ENCODE measurements around the gene LNX1. TPM values are rescaled to one million over a fixed set of nuclear protein-coding genes. Genes with fewer than 3 reads are reported as not detected.
"Not testable (repeated sequence)": the region's sequence is repeated elsewhere in the genome, so short reads cannot be mapped to it uniquely, and the experiment has no call there.

The LNX1 gene
- total RNA-seq, 1 donor from 2014 or later, result not detected

- Mint-ChIP-seq H3K36me3 (ENCODE audit: low read depth) (peaks cover 44% of the 10 kb centered on the region), H3K27me3 (ENCODE audit: insufficient read depth) (no peaks in the 10 kb centered on the region), H3K4me3 (no peak overlapping the region), H3K9me3 (no peaks in the 10 kb centered on the region), H3K4me1 (ENCODE audit: low read depth) (peaks cover 19% of the 10 kb centered on the region), H3K27ac (no peak overlapping the region)
- no peak for DNase-seq (ENCODE audit: low spot score)
- intact Hi-C loops (cut with micrococcal nuclease), result loop anchor here (10.0 kb wide), 1 partner anchor 418 kb away; no protein-coding TSS in a partner anchor
These were observed 158.5 kb downstream of the LNX1 start for GRCh38 chr4:53432528-53433424.

DNA sequence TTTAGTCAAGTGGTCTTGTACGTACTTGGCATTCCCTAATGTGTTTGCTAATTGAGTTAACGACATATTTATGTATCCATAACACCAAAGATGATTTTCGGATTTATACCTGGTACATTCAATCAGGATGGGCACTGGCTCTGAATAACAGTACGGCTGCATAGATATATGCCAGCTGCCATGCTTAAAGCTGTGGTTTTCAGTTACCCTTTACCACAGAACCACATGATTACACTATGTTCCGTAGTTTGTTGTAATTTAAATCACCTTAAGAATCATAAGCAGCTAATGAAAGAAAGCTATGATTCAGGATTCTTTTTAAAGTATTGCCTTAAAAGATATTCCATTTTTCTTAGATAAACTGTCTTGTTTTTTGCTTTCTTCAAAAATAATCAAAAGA is 160.2 kb downstream of the LNX1 start:
- DNase-seq (ENCODE audit: low spot score), result no peak
- H3K4me1 Mint-ChIP-seq (ENCODE audit: low read depth), result peaks cover 19% of the 10 kb centered on the region
- H3K27ac Mint-ChIP-seq, result no peak overlapping the region
- H3K36me3 Mint-ChIP-seq (ENCODE audit: low read depth), result peaks cover 37% of the 10 kb centered on the region
- no peaks in the 10 kb centered on the region for H3K9me3 Mint-ChIP-seq
- no peak overlapping the region for H3K4me3 Mint-ChIP-seq
- intact Hi-C loops (cut with micrococcal nuclease), result loop anchor here (10.0 kb wide), 1 partner anchor 416 kb away; no protein-coding TSS in a partner anchor
- no peaks in the 10 kb centered on the region for H3K27me3 Mint-ChIP-seq (ENCODE audit: insufficient read depth)

DNA sequence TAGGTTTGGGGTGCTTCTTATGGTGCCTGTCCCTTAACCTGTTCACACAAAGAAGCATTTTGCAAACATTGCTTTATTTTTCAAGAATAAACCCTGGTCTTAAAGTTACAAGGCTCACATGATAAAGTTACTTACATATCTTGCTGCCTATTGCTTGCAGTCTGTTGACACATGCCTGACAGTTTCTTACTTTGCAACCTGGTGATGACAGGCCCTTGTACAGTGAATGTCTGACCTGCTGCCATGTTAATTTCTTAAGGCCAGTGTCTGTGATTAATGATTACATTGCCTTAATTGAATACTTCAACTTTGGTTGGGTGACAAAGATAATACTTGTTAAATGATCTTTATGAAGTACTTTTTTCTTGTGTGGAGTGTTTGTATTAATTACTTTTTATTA is 163.9 kb downstream of the LNX1 start:
- DNase-seq (ENCODE audit: low spot score), result no peak
- Mint-ChIP-seq H3K27me3 (ENCODE audit: insufficient read depth) (no peaks in the 10 kb centered on the region), H3K9me3 (no peaks in the 10 kb centered on the region), H3K27ac (no peak overlapping the region), H3K4me3 (no peak overlapping the region), H3K4me1 (ENCODE audit: low read depth) (peaks cover 17% of the 10 kb centered on the region), H3K36me3 (ENCODE audit: low read depth) (peaks cover 34% of the 10 kb centered on the region)
- intact Hi-C loops (cut with micrococcal nuclease), result no loop called here

DNA sequence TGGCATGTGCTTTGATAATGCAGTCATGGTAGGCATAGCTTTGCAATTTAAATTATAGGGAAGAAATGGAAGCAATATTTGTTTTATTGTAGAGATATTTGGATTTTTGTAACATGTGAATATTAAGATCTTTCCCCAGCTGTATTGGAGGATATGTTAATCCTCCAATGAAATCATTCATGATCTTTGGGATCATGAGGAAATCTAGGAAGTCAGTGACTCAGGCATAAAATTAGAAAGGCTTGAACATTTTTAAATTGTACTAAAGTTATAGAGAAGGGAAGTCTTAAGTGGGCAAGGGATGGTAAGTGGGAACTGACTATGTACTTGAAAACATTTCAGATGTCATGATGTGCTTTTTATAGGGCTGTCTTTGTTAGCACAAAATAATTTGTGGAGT is 167.0 kb downstream of the LNX1 start:
- peaks cover 5% of the 10 kb centered on the region for H3K4me1 Mint-ChIP-seq (ENCODE audit: low read depth)
- intact Hi-C loops (cut with micrococcal nuclease), result no loop called here
- peaks cover 19% of the 10 kb centered on the region for H3K36me3 Mint-ChIP-seq (ENCODE audit: low read depth)
- H3K4me3 Mint-ChIP-seq, result no peak overlapping the region
- H3K27ac Mint-ChIP-seq, result no peak overlapping the region
- H3K27me3 Mint-ChIP-seq (ENCODE audit: insufficient read depth), result no peaks in the 10 kb centered on the region
- DNase-seq (ENCODE audit: low spot score), result no peak
- H3K9me3 Mint-ChIP-seq, result no peaks in the 10 kb centered on the region

GRCh38 chr4:53422367-53422766 is 168.9 kb downstream of the LNX1 start:
- Mint-ChIP-seq H3K27ac (no peak overlapping the region), H3K4me1 (ENCODE audit: low read depth) (peaks cover 11% of the 10 kb centered on the region), H3K36me3 (ENCODE audit: low read depth) (peaks cover 15% of the 10 kb centered on the region), H3K9me3 (no peaks in the 10 kb centered on the region), H3K4me3 (no peak overlapping the region), H3K27me3 (ENCODE audit: insufficient read depth) (no peaks in the 10 kb centered on the region)
- DNase-seq (ENCODE audit: low spot score), result no peak
- intact Hi-C loops (cut with micrococcal nuclease), result no loop called here

- intact Hi-C loops (cut with micrococcal nuclease), result no loop called here
- no peak for DNase-seq (ENCODE audit: low spot score)
- Mint-ChIP-seq H3K36me3 (ENCODE audit: low read depth) (peaks cover 15% of the 10 kb centered on the region), H3K27ac (no peak overlapping the region), H3K27me3 (ENCODE audit: insufficient read depth) (no peaks in the 10 kb centered on the region), H3K4me3 (no peak overlapping the region), H3K9me3 (no peaks in the 10 kb centered on the region), H3K4me1 (ENCODE audit: low read depth) (peaks cover 11% of the 10 kb centered on the region)
These were observed 169.5 kb downstream of the LNX1 start for GRCh38 chr4:53421791-53422190.

DNA sequence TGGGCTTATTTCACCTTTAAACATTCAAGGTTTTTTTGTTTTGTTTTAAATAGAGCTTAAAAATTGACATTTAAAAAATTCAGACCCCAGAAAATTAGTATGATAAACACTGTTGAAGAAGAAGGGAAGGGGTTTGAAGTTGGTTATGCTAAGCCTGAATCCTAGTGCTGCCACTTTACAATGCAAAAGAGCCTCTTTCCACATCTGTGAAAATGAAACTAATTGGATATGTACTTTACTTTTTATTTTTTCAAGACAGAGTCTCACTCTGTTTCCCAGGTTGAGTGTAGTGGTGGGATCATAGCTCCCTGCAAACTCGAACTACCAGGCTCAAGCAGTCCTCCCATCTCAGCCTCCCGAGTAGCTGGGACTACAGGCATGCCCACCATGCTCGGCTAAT is 172.1 kb downstream of the LNX1 start:
- no peak for DNase-seq (ENCODE audit: low spot score)
- intact Hi-C loops (cut with micrococcal nuclease), result no loop called here
- Mint-ChIP-seq H3K9me3 (no peaks in the 10 kb centered on the region), H3K4me3 (no peak overlapping the region), H3K27me3 (ENCODE audit: insufficient read depth) (no peaks in the 10 kb centered on the region), H3K27ac (no peak overlapping the region), H3K4me1 (ENCODE audit: low read depth) (peaks cover 17% of the 10 kb centered on the region), H3K36me3 (ENCODE audit: low read depth) (peaks cover 19% of the 10 kb centered on the region)

DNA sequence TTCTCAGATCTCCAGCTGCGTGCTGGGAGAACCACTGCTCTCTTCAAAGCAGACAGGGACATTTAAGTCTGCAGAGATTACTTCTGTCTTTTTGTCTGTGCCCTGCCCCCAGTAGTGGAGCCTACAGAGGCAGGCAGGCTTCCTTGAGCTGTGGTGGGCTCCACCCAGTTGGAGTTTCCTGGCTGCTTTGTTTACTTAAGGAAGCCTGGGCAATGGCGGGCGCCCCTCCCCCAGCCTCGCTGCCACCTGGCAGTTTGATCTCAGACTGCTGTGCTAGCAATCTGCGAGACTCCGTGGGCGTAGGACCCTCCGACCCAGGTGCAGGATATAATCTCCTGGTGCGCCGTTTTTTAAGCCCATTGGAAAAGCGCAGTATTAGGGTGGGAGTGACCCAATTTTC is 181.8 kb downstream of the LNX1 start:
- DNase-seq (ENCODE audit: low spot score); H3K27me3 Mint-ChIP-seq (ENCODE audit: insufficient read depth); H3K27ac Mint-ChIP-seq; H3K4me3 Mint-ChIP-seq; H3K9me3 Mint-ChIP-seq; intact Hi-C loops (cut with micrococcal nuclease): not testable (repeated sequence)
- H3K4me1 Mint-ChIP-seq (ENCODE audit: low read depth), result peaks cover 43% of the 10 kb centered on the region
- peaks cover 40% of the 10 kb centered on the region for H3K36me3 Mint-ChIP-seq (ENCODE audit: low read depth)

Other genes with a start within 250 kb of the LNX1 start
- gene SCFD2, start 225.4 kb downstream of the LNX1 start, total RNA-seq, result 39.4 and 40.5 TPM in 2 replicates
- 118 and 123 TPM in 2 replicates for gene FIP1L1, start 213.8 kb downstream of the LNX1 start, total RNA-seq